ENCODE results near the gene SLC3A2. TPM values are rescaled to one million over a fixed set of nuclear protein-coding genes. Genes with fewer than 3 reads are reported as not detected.

Gene SLC3A2
- total and polyA plus RNA-seq, 2 of the 13 experiments (the other 11 are each of a cell fraction or from before 2014, with no cell fraction given) = 213 to 226 TPM

DNA sequence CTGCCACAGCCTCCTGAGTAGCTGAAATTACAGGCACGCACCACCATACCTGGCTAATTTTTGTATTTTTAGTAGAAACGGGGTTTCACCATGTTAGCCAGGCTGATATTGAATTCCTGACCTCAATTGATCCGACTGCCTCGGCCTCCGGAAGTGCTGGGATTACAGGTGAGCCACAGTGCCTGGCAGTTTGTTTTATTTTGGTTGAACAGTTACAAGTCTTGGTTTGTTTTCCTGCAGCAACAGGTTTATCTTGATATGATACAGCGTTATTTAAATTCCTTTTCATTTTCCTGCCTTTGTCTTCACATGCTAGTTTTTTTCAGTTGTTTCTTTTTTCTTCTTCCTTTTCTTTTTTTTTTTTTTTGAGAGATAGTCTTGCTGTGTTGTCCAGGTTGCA lies 4.0 kb upstream of the SLC3A2 start:
- FAIRE-seq (no peak), DNase-seq (ENCODE audit: low spot score) (no peak), ATAC-seq (no peak)
- Histone ChIP-seq H3K9me3 (ENCODE audit: low read length) (no peaks in the 10 kb centered on the region), H3K36me3 (replicated peaks in 1 of 2; ENCODE audit: control insufficient read depth in 1 of 2, insufficient read depth in 2 of 2, low read length in 2 of 2) (peaks cover 11 to 40% of the 10 kb centered on the region in 2 experiments; a peak in 3 of 5 replicates), H3K4me1 (ENCODE audit: insufficient read depth, low read length) (peaks cover 29% of the 10 kb centered on the region), H4K20me1 (ENCODE audit: insufficient read depth, low read length) (0 out of 2 replicates have a peak, but pooled peaks cover 3% of the 10 kb centered on the region), H3K9ac (ENCODE audit: insufficient read depth, low read depth, low read length) (no peak overlapping the region), H3K4me3 (replicated peaks in 1 of 3; ENCODE audit: insufficient read depth in 1 of 3, low read depth in 2 of 3, low read length in 3 of 3) (no peak overlapping the region), H3K4me2 (ENCODE audit: low read depth, low read length) (no peak overlapping the region), H3K79me2 (ENCODE audit: insufficient read depth, low read length) (peaks cover 35% of the 10 kb centered on the region), H2AFZ (ENCODE audit: low read length) (no peak overlapping the region), H3K27ac (ENCODE audit: extremely low read length, insufficient read depth, low read length) (no peak overlapping the region), H3K27me3 (ENCODE audit: control insufficient read depth in 1 of 2, insufficient read depth in 2 of 2, low read length in 2 of 2) (no peaks in the 10 kb centered on the region; a peak in 1 of 5 replicates)
- intact Hi-C loops (cut with micrococcal nuclease; ENCODE audit: unreplicated experiment) = no loop called here
- BruUV-seq (replicated peaks) = no TSS peak
- in situ Hi-C loops (cut with HindIII; ENCODE audit: extremely low pct_ligation_motif_present, low pct_unique_long_range_greater_than_20kb) = loop anchor here (5.0 kb wide), 1 partner anchor 89 kb away; the partner anchor contains the start of gene TMEM179B
- ChIA-PET CTCF (ENCODE audit: low intra/inter-chr PET ratio, low total read pairs) (no interaction called here), POLR2A (interaction anchor here (2.5 kb wide), 1 partner anchor 21 kb away, joined by 18 read pairs; no protein-coding TSS in a partner anchor)
- WGBS (ENCODE audit: low lambda C conversion rate) = 91% methylated on average over 6 of the region's 6 CpGs
- TF ChIP-seq MEIS2 (CRISPR knock-in tag; IDR thresholded peaks at IDR 0.05) = no peak
- TF ChIP-seq ZBTB3 (CRISPR knock-in tag; IDR thresholded peaks at IDR 0.05; ENCODE audit: borderline replicate concordance, low read depth) = no peak
- no peak for TF ChIP-seq ZNF788 (CRISPR knock-in tag; IDR thresholded peaks at IDR 0.05; ENCODE audit: borderline replicate concordance)
- no peak for TF ChIP-seq ZNF713 (CRISPR knock-in tag; IDR thresholded peaks at IDR 0.05)
- no peak for TF ChIP-seq ZNF776 (CRISPR knock-in tag; IDR thresholded peaks at IDR 0.05)
- TF ChIP-seq, protein P1, sequence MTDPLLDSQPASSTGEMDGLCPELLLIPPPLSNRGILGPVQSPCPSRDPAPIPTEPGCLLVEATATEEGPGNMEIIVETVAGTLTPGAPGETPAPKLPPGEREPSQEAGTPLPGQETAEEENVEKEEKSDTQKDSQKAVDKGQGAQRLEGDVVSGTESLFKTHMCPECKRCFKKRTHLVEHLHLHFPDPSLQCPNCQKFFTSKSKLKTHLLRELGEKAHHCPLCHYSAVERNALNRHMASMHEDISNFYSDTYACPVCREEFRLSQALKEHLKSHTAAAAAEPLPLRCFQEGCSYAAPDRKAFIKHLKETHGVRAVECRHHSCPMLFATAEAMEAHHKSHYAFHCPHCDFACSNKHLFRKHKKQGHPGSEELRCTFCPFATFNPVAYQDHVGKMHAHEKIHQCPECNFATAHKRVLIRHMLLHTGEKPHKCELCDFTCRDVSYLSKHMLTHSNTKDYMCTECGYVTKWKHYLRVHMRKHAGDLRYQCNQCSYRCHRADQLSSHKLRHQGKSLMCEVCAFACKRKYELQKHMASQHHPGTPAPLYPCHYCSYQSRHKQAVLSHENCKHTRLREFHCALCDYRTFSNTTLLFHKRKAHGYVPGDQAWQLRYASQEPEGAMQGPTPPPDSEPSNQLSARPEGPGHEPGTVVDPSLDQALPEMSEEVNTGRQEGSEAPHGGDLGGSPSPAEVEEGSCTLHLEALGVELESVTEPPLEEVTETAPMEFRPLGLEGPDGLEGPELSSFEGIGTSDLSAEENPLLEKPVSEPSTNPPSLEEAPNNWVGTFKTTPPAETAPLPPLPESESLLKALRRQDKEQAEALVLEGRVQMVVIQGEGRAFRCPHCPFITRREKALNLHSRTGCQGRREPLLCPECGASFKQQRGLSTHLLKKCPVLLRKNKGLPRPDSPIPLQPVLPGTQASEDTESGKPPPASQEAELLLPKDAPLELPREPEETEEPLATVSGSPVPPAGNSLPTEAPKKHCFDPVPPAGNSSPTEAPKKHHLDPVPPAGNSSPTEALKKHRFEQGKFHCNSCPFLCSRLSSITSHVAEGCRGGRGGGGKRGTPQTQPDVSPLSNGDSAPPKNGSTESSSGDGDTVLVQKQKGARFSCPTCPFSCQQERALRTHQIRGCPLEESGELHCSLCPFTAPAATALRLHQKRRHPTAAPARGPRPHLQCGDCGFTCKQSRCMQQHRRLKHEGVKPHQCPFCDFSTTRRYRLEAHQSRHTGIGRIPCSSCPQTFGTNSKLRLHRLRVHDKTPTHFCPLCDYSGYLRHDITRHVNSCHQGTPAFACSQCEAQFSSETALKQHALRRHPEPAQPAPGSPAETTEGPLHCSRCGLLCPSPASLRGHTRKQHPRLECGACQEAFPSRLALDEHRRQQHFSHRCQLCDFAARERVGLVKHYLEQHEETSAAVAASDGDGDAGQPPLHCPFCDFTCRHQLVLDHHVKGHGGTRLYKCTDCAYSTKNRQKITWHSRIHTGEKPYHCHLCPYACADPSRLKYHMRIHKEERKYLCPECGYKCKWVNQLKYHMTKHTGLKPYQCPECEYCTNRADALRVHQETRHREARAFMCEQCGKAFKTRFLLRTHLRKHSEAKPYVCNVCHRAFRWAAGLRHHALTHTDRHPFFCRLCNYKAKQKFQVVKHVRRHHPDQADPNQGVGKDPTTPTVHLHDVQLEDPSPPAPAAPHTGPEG (CRISPR knock-in tag; IDR thresholded peaks at IDR 0.05) = no peak
- TF ChIP-seq ZNF329 (CRISPR knock-in tag; IDR thresholded peaks at IDR 0.05; ENCODE audit: low read depth) = no peak
- TF ChIP-seq, protein P2, sequence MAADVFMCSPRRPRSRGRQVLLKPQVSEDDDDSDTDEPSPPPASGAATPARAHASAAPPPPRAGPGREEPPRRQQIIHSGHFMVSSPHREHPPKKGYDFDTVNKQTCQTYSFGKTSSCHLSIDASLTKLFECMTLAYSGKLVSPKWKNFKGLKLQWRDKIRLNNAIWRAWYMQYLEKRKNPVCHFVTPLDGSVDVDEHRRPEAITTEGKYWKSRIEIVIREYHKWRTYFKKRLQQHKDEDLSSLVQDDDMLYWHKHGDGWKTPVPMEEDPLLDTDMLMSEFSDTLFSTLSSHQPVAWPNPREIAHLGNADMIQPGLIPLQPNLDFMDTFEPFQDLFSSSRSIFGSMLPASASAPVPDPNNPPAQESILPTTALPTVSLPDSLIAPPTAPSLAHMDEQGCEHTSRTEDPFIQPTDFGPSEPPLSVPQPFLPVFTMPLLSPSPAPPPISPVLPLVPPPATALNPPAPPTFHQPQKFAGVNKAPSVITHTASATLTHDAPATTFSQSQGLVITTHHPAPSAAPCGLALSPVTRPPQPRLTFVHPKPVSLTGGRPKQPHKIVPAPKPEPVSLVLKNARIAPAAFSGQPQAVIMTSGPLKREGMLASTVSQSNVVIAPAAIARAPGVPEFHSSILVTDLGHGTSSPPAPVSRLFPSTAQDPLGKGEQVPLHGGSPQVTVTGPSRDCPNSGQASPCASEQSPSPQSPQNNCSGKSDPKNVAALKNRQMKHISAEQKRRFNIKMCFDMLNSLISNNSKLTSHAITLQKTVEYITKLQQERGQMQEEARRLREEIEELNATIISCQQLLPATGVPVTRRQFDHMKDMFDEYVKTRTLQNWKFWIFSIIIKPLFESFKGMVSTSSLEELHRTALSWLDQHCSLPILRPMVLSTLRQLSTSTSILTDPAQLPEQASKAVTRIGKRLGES (CRISPR knock-in tag; IDR thresholded peaks at IDR 0.05; ENCODE audit: borderline replicate concordance) = no peak
- TF ChIP-seq ZNF841 (CRISPR knock-in tag; IDR thresholded peaks at IDR 0.05; ENCODE audit: borderline replicate concordance) = no peak
- no peak for TF ChIP-seq TRAFD1 (CRISPR knock-in tag; IDR thresholded peaks at IDR 0.05; ENCODE audit: borderline replicate concordance)
